Liver (tissue), 9 donors: ENCODE data around the gene OR2V1. TPM values are rescaled to one million over a fixed set of nuclear protein-coding genes. Genes with fewer than 3 reads are reported as not detected.

Source experiments
- DNase-seq: peaks from one replicate; pipeline ENCODE4 v3.0.0-alpha.2; 2017; ENCODE audit warnings: low spot score
- H3K27ac ChIP-seq, 2 donors: one replicate each; pipeline ENCODE4 v1.7.0; 2013; ENCODE audit warnings: inconsistent platforms in 2 of 2, low read length in 2 of 2, control low read depth in 1 of 2, low read depth in 1 of 2, mild to moderate bottlenecking in 1 of 2
- H3K27me3 ChIP-seq, 4 donors: one replicate each; pipeline versions ENCODE4 v1.6.1 to v1.7.0; 2013; ENCODE audit warnings: low read length in 3 of 4, inconsistent platforms in 1 of 4, mild to moderate bottlenecking in 1 of 4, moderate library complexity in 1 of 4; ENCODE audit not compliant: control insufficient read depth in 4 of 4, insufficient read depth in 4 of 4
- H3K36me3 ChIP-seq, 4 donors: one replicate each; pipeline versions ENCODE4 v1.6.1 to v1.7.0; 2013; ENCODE audit warnings: low read length in 3 of 4, mild to moderate bottlenecking in 3 of 4, low read depth in 1 of 4, moderate library complexity in 1 of 4; ENCODE audit not compliant: control insufficient read depth in 4 of 4, insufficient read depth in 3 of 4
- H3K4me1 ChIP-seq, 4 donors: one replicate each; pipeline versions ENCODE4 v1.6.1 to v1.7.0; 2013; ENCODE audit warnings: low read length in 3 of 4, mild to moderate bottlenecking in 3 of 4, moderate library complexity in 1 of 4; ENCODE audit not compliant: control insufficient read depth in 4 of 4, insufficient read depth in 4 of 4
- H3K4me3 ChIP-seq, 3 donors: one replicate each; pipeline versions ENCODE4 v1.6.1 to v1.7.0; 2013; ENCODE audit warnings: low read length in 3 of 3, control low read depth in 1 of 3, low read depth in 1 of 3, mild to moderate bottlenecking in 1 of 3
- H3K9ac ChIP-seq, 2 donors: one replicate each; pipeline ENCODE4 v1.7.0; 2013; ENCODE audit warnings: low read length in 2 of 2, mild to moderate bottlenecking in 2 of 2, moderate library complexity in 2 of 2, control low read depth in 1 of 2, low read depth in 1 of 2
- H3K9me3 ChIP-seq, 4 donors: one replicate each; pipeline versions ENCODE4 v1.6.1 to v1.7.0; 2013; ENCODE audit warnings: low read length in 3 of 4; ENCODE audit not compliant: control insufficient read depth in 4 of 4
- ATF3 ChIP-seq: IDR thresholded peaks from 2 replicates; pipeline ENCODE4 v1.6.1; 2016; ENCODE audit warnings: antibody characterized with exemption
- CTCF ChIP-seq: fragments of 150-350 bp; IDR thresholded peaks from 2 replicates; pipeline ENCODE4 v1.5.1; 2017; ENCODE audit warnings: improper control_type of control experiment, low read depth, low read length; ENCODE audit not compliant: missing input control
- EGR1 ChIP-seq, 2 donors: IDR thresholded peaks; 2 replicates each; pipeline ENCODE4 v1.6.1; 2016 to 2018; ENCODE audit warnings: antibody characterized with exemption in 2 of 2, low read depth in 2 of 2
- FOXA1 ChIP-seq: IDR thresholded peaks from 2 replicates; pipeline ENCODE4 v1.6.1; 2016; ENCODE audit warnings: antibody characterized with exemption
- GABPA ChIP-seq, 2 donors: IDR thresholded peaks in 1 of 2; conservative IDR thresholded peaks in 1 of 2; 2 replicates each; pipeline ENCODE4 v1.6.1; 2016; ENCODE audit warnings: antibody characterized with exemption in 2 of 2, mild to moderate bottlenecking in 1 of 2, moderate library complexity in 1 of 2
- HNF4A ChIP-seq, 2 donors: conservative IDR thresholded peaks; 2 replicates each; pipeline ENCODE4 v1.6.1; 2016; ENCODE audit warnings: antibody characterized with exemption in 2 of 2, mild to moderate bottlenecking in 2 of 2
- HNF4G ChIP-seq: IDR thresholded peaks from 2 replicates; pipeline ENCODE4 v1.6.1; 2016; ENCODE audit warnings: antibody characterized with exemption
- JUND ChIP-seq, 2 donors: IDR thresholded peaks; 2 replicates each; pipeline ENCODE4 v1.6.1; 2016; ENCODE audit warnings: antibody characterized with exemption in 2 of 2
- NR2F2 ChIP-seq: IDR thresholded peaks from 2 replicates; pipeline ENCODE4 v1.6.1; 2016; ENCODE audit warnings: antibody characterized with exemption
- RAD21 ChIP-seq, 2 donors: IDR thresholded peaks; 2 replicates each; pipeline ENCODE4 v1.6.1; 2016; ENCODE audit warnings: antibody characterized with exemption in 2 of 2, mild to moderate bottlenecking in 2 of 2
- REST ChIP-seq: IDR thresholded peaks from 2 replicates; pipeline ENCODE4 v1.6.1; 2016; ENCODE audit warnings: antibody characterized with exemption, mild to moderate bottlenecking
- RXRA ChIP-seq, 2 donors: IDR thresholded peaks; 2 replicates each; pipeline ENCODE4 v1.6.1; 2017 to 2018; ENCODE audit warnings: antibody characterized with exemption in 2 of 2, mild to moderate bottlenecking in 1 of 2
- SP1 ChIP-seq: IDR thresholded peaks from 2 replicates; pipeline ENCODE4 v1.6.1; 2018; ENCODE audit warnings: antibody characterized with exemption, mild to moderate bottlenecking
- TAF1 ChIP-seq: conservative IDR thresholded peaks from 2 replicates; pipeline ENCODE4 v1.6.1; 2016; ENCODE audit warnings: antibody characterized with exemption, mild to moderate bottlenecking
- YY1 ChIP-seq: IDR thresholded peaks from 2 replicates; pipeline ENCODE4 v1.6.1; 2016; ENCODE audit warnings: antibody characterized with exemption, mild to moderate bottlenecking
- ZBTB33 ChIP-seq: IDR thresholded peaks from 2 replicates; pipeline ENCODE4 v1.6.1; 2016; ENCODE audit warnings: antibody characterized with exemption
- WGBS: extraction: QIAGEN DNeasy Blood & Tissue Kit; methylation state at CpG from one replicate; pipeline ENCODE4 v1.1.7; 2013; 5-methylcytosine and 5-hydroxymethylcytosine counted together
- polyA plus RNA-seq, 2 donors: library from polyadenylated mRNA; stranded (reverse) in 1 of 2; unstranded in 1 of 2; fragments of 200-250 nt in 1 of 2; fragments of >200 nt in 1 of 2; fragmentation: Nextera tagmentation in 1 of 2; extraction: Ambion mirVana in 1 of 2; gene quantifications; one replicate each; pipeline versions ENCODE4 v1.2.1 to v1.2.3, GENCODE V29; 2013 to 2015
- total RNA-seq, 2 donors: library from RNA; depleted of rRNA; stranded (reverse); fragments of >200 nt; gene quantifications; one replicate each; pipeline ENCODE4 v1.2.3, GENCODE V29; 2014
- donor health status: healthy.
- donor health status: healthy.
- donor health status: healthy.
- donor health status: healthy.
- donor health status: healthy.

OR2V1 gene
- total and polyA plus RNA-seq, 4 donors = not detected

GRCh38 chr5:181142054-181142453 lies 11.1 kb upstream of the OR2V1 start:
- WGBS = 76% methylated on average over 7 of the region's 7 CpGs
- TF ChIP-seq CTCF (no peak), YY1 (no peak), RXRA (IDR thresholded peaks at IDR 0.05) (no peak), ATF3 (no peak), SP1 (no peak), FOXA1 (no peak), HNF4A (conservative IDR thresholded peaks at IDR 0.05) (no peak), RAD21 (IDR thresholded peaks at IDR 0.05) (no peak), ZBTB33 (no peak)
- H3K4me3 ChIP-seq = no peak overlapping the region
- H3K9me3 ChIP-seq = no peaks in the 10 kb centered on the region
- H3K27me3 ChIP-seq = no peaks in the 10 kb centered on the region
- H3K9ac ChIP-seq = no peak overlapping the region
- H3K4me1 ChIP-seq = no peaks in the 10 kb centered on the region
- no peak for DNase-seq
- H3K27ac ChIP-seq = no peak overlapping the region
- H3K36me3 ChIP-seq = no peaks in the 10 kb centered on the region

GRCh38 chr5:181140766-181141165 lies 9.8 kb upstream of the OR2V1 start:
- Histone ChIP-seq H3K27me3 (no peaks in the 10 kb centered on the region), H3K27ac (no peak overlapping the region), H3K4me3 (no peak overlapping the region), H3K36me3 (no peaks in the 10 kb centered on the region), H3K9me3 (peaks cover 0 to 3% (median 0%) of the 10 kb centered on the region in 4 donors), H3K9ac (no peak overlapping the region), H3K4me1 (no peaks in the 10 kb centered on the region)
- WGBS = 79% methylated on average over 3 of the region's 3 CpGs
- TF ChIP-seq JUND (IDR thresholded peaks at IDR 0.05) (no peak), FOXA1 (no peak), SP1 (no peak), ATF3 (no peak), EGR1 (IDR thresholded peaks at IDR 0.05; ENCODE audit: low read depth in 2 of 2) (no peak), REST (no peak), YY1 (no peak), HNF4G (no peak), TAF1 (no peak), RXRA (IDR thresholded peaks at IDR 0.05) (no peak), GABPA (IDR thresholded peaks at IDR 0.05 in 1 of 2, conservative IDR thresholded peaks at IDR 0.05 in 1 of 2) (no peak), ZBTB33 (no peak), NR2F2 (no peak)
- no peak for DNase-seq
